ENCODE data around the gene MYH8. TPM values are rescaled to one million over a fixed set of nuclear protein-coding genes. Genes with fewer than 3 reads are reported as not detected.

The MYH8 gene
- total and polyA plus RNA-seq, 7 donors = not detected

GRCh38 chr17:10415161-10415560 lies 6.6 kb downstream of the MYH8 start:
- 81 to 90% methylated on average over 4 of the region's 4 CpGs for WGBS, 2 donors
- TF ChIP-seq CTCF (IDR thresholded peaks at IDR 0.05) = no peak
- no peak for TF ChIP-seq EP300 (IDR thresholded peaks at IDR 0.05)
- no peak for TF ChIP-seq POLR2AphosphoS5 (IDR thresholded peaks at IDR 0.05)
- TF ChIP-seq POLR2A (IDR thresholded peaks at IDR 0.05) = no peak
- Histone ChIP-seq H3K27ac (no peak overlapping the region), H3K4me1 (no peaks in the 10 kb centered on the region), H3K9me3 (no peaks in the 10 kb centered on the region), H3K4me3 (no peak overlapping the region), H3K36me3 (no peaks in the 10 kb centered on the region), H3K27me3 (no peaks in the 10 kb centered on the region)
- intact Hi-C loops (cut with DNase I) = no loop called here
- DNase-seq = no peak

DNA sequence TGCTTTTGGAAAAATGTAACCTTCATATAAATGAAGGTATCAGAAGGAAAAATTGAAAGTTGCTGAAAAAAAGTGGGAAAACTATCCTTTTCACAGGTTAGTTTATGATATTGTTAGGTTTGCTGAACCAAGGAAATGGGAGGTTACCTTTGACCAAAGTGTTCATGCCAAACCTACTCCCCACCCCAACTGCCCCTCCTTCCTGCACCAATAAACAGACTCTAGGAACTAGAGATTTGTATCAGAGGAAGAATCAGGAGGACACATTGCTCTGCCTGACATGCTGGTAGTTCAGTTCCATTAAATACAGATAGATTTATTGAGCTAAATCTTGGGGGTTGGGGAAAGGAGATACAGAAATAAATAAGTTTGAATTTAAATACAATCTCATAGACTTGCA lies 18.2 kb downstream of the MYH8 start:
- Histone ChIP-seq H3K36me3 (no peaks in the 10 kb centered on the region), H3K4me1 (no peaks in the 10 kb centered on the region), H3K9me3 (no peaks in the 10 kb centered on the region), H3K27me3 (no peaks in the 10 kb centered on the region), H3K4me3 (no peak overlapping the region), H3K27ac (no peak overlapping the region)
- intact Hi-C loops (cut with DNase I) = no loop called here
- no peak for TF ChIP-seq POLR2A (IDR thresholded peaks at IDR 0.05)
- TF ChIP-seq POLR2AphosphoS5 (IDR thresholded peaks at IDR 0.05) = no peak
- TF ChIP-seq EP300 (IDR thresholded peaks at IDR 0.05) = no peak
- no peak for TF ChIP-seq CTCF (IDR thresholded peaks at IDR 0.05)
- DNase-seq = no peak

DNA sequence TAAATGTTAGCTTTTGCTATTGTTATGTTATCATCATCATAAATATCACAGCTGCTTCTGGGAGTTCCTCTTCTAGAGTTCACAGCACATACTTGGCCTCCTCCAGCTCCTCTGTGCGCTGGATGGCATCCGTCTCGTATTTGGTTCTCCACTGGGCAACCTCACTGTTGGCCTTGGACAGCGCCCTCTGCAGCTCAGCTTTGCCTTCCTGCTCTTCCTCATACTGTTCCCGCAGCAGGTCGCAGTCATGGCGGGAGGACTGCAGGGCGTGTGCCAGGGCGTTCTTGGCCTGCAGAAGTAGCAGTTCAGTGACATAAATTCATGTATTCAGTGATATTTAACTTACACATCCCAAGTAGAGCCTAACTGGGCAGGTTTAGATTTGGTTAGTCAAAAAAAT lies 23.4 kb downstream of the MYH8 start:
- Histone ChIP-seq H3K27me3 (no peaks in the 10 kb centered on the region), H3K9me3 (no peaks in the 10 kb centered on the region), H3K4me3 (no peak overlapping the region), H3K36me3 (no peaks in the 10 kb centered on the region), H3K27ac (no peak overlapping the region), H3K4me1 (no peaks in the 10 kb centered on the region)
- DNase-seq = no peak
- TF ChIP-seq CTCF (IDR thresholded peaks at IDR 0.05) (no peak), POLR2A (IDR thresholded peaks at IDR 0.05) (no peak)
- intact Hi-C loops (cut with DNase I) = no loop called here
- 84 to 87% methylated on average over 9 of the region's 9 CpGs for WGBS, 2 donors

GRCh38 chr17:10396524-10397163 lies 25.1 kb downstream of the MYH8 start:
- no peak overlapping the region for H3K4me3 ChIP-seq
- H3K27me3 ChIP-seq = no peaks in the 10 kb centered on the region
- H3K4me1 ChIP-seq = no peaks in the 10 kb centered on the region
- no peaks in the 10 kb centered on the region for H3K36me3 ChIP-seq
- no peaks in the 10 kb centered on the region for H3K9me3 ChIP-seq
- 77 to 89% methylated on average over 14 of the region's 14 CpGs for WGBS, 2 donors
- no peak overlapping the region for H3K27ac ChIP-seq
- TF ChIP-seq POLR2A (IDR thresholded peaks at IDR 0.05) (no peak), EP300 (IDR thresholded peaks at IDR 0.05) (no peak), CTCF (IDR thresholded peaks at IDR 0.05) (no peak), POLR2AphosphoS5 (IDR thresholded peaks at IDR 0.05) (no peak)
- DNase-seq = no peak
- intact Hi-C loops (cut with DNase I) = no loop called here

GRCh38 chr17:10394201-10394887 lies 27.4 kb downstream of the MYH8 start:
- DNase-seq = no peak
- Histone ChIP-seq H3K27me3 (no peaks in the 10 kb centered on the region), H3K36me3 (no peaks in the 10 kb centered on the region), H3K4me3 (no peak overlapping the region), H3K9me3 (no peaks in the 10 kb centered on the region), H3K27ac (no peak overlapping the region), H3K4me1 (no peaks in the 10 kb centered on the region)
- WGBS, 2 donors = 92 to 93% methylated on average over 6 of the region's 6 CpGs
- TF ChIP-seq CTCF (IDR thresholded peaks at IDR 0.05) = no peak
- intact Hi-C loops (cut with DNase I) = no loop called here

Data from sigmoid colon (tissue), 7 donors.